SK-N-SH (cell line): ENCODE data around the gene NIPSNAP3A. TPM values are rescaled to one million over a fixed set of nuclear protein-coding genes. Genes with fewer than 3 reads are reported as not detected.

Source experiments
- CTCF ChIA-PET: fragments of 300-600, 350-600 bp; formaldehyde crosslinking; extraction: SDS; loops from one replicate; lab custom pipeline; 2021; lab: Yijun Ruan, JAX
- POLR2A ChIA-PET: fragments of 350-600 bp; sonication (Branson Sonifier 250); formaldehyde crosslinking; extraction: SDS; loops from one replicate; lab custom pipeline; 2020; ENCODE audit warnings: antibody characterized with exemption, inconsistent platforms; lab: Yijun Ruan, JAX
- DNase-seq: peaks from one replicate; pipeline ENCODE4 v3.0.0; 2012
- H2AFZ ChIP-seq: fragments of 200-600 bp; sonication (generic); 2 replicates; pipeline ENCODE4 v1.8.1; 2016; ENCODE audit warnings: antibody characterized with exemption, mild to moderate bottlenecking, low read depth
- H3F3A ChIP-seq: fragments of 200-600 bp; sonication (generic); replicated peaks from 2 replicates; pipeline ENCODE3; 2016; ENCODE audit warnings: antibody characterized with exemption, mild to moderate bottlenecking; ENCODE audit not compliant: insufficient read depth
- H3K27ac ChIP-seq, 2 experiments: fragments of 200-500 bp in 1 of 2; fragments of 200-600 bp in 1 of 2; sonication (Bioruptor generic) in 1 of 2; sonication (generic), shearing (Covaris generic) in 1 of 2; 2 replicates each; pipeline versions ENCODE4 v1.5.1 to v1.6.1; 2014 to 2016; ENCODE audit warnings: low read depth in 2 of 2, inconsistent platforms in 1 of 2, low read length in 1 of 2, mild to moderate bottlenecking in 1 of 2, mixed read lengths in 1 of 2
- H3K27me3 ChIP-seq: fragments of 200-600 bp; sonication (generic), shearing (Covaris generic); 2 replicates; pipeline ENCODE4 v1.6.1; 2016; ENCODE audit warnings: mixed run types; ENCODE audit not compliant: insufficient read depth
- H3K36me3 ChIP-seq, 2 experiments: fragments of 200-500 bp in 1 of 2; fragments of 200-600 bp in 1 of 2; sonication (Bioruptor generic) in 1 of 2; sonication (generic) in 1 of 2; replicated peaks in 1 of 2; 2 replicates each; pipeline versions ENCODE3 to v1.5.1; 2014 to 2016; ENCODE audit warnings: low read length in 1 of 2, mild to moderate bottlenecking in 1 of 2; ENCODE audit not compliant: insufficient read depth in 2 of 2, control insufficient read depth in 1 of 2
- H3K4me1 ChIP-seq, 2 experiments: fragments of 200-500 bp in 1 of 2; fragments of 200-600 bp in 1 of 2; sonication (Bioruptor generic) in 1 of 2; sonication (generic), shearing (Covaris generic) in 1 of 2; 2 replicates each; pipeline versions ENCODE4 v1.5.1 to v1.6.1; 2014 to 2016; ENCODE audit warnings: low read depth in 1 of 2, low read length in 1 of 2, mixed run types in 1 of 2; ENCODE audit not compliant: insufficient read depth in 2 of 2, control insufficient read depth in 1 of 2
- H3K4me2 ChIP-seq: fragments of 200-600 bp; sonication (generic), shearing (Covaris generic); 2 replicates; pipeline ENCODE4 v1.6.1; 2017; ENCODE audit warnings: mixed run types
- H3K4me3 ChIP-seq, 2 experiments: fragments of 200-500 bp in 1 of 2; fragments of 200-600 bp in 1 of 2; sonication (Bioruptor generic) in 1 of 2; sonication (generic), shearing (Covaris generic) in 1 of 2; 2 replicates each; pipeline versions ENCODE4 v1.5.1 to v1.8.1; 2014 to 2016; ENCODE audit warnings: low read depth in 2 of 2, inconsistent platforms in 1 of 2, low read length in 1 of 2, mild to moderate bottlenecking in 1 of 2, mixed read lengths in 1 of 2, moderate library complexity in 1 of 2
- H3K79me2 ChIP-seq: fragments of 200-600 bp; sonication (generic); 2 replicates; pipeline ENCODE4 v1.8.1; 2017; ENCODE audit warnings: mild to moderate bottlenecking; ENCODE audit not compliant: insufficient read depth
- H3K9ac ChIP-seq: fragments of 200-600 bp; sonication (generic); 2 replicates; pipeline ENCODE4 v1.6.1; 2017; ENCODE audit warnings: mixed run types
- H3K9me2 ChIP-seq: fragments of 200-600 bp; sonication (generic); 2 replicates; pipeline ENCODE4 v1.6.1; 2017; ENCODE audit warnings: mixed run types
- H3K9me3 ChIP-seq: fragments of 200-600 bp; sonication (generic); 2 replicates; pipeline ENCODE4 v1.6.1; 2017; ENCODE audit warnings: mixed run types, mild to moderate bottlenecking, moderate library complexity
- H4K20me1 ChIP-seq: fragments of 200-600 bp; sonication (generic); 2 replicates; pipeline ENCODE4 v1.6.1; 2017; ENCODE audit warnings: mild to moderate bottlenecking, mixed run types; ENCODE audit not compliant: insufficient read depth
- FOSL2 ChIP-seq: IDR thresholded peaks from 2 replicates; pipeline ENCODE4 v1.4.0; 2012; ENCODE audit warnings: low read depth, mild to moderate bottlenecking, moderate library complexity, borderline replicate concordance
- GABPA ChIP-seq: IDR thresholded peaks from 2 replicates; pipeline ENCODE4 v1.4.0; 2012; ENCODE audit warnings: low read depth, mild to moderate bottlenecking
- GATA2 ChIP-seq: sonication (generic); formaldehyde crosslinking; IDR thresholded peaks from 2 replicates; pipeline ENCODE4 v1.5.0; 2020; ENCODE audit warnings: mild to moderate bottlenecking, missing genetic modification reagents
- MEF2A ChIP-seq: IDR thresholded peaks from 2 replicates; pipeline ENCODE4 v1.4.0; 2012; ENCODE audit warnings: low read depth, borderline replicate concordance
- MXI1 ChIP-seq: IDR thresholded peaks from 2 replicates; pipeline ENCODE4 v1.6.1; 2012; ENCODE audit warnings: mild to moderate bottlenecking, low read depth, low read length, improper control_type of control experiment
- NFIC ChIP-seq: IDR thresholded peaks from 2 replicates; pipeline ENCODE4 v1.4.0; 2012; ENCODE audit warnings: borderline replicate concordance
- NRF1 ChIP-seq: IDR thresholded peaks from 2 replicates; pipeline ENCODE4 v1.6.1; 2012; ENCODE audit warnings: low read depth, mild to moderate bottlenecking, low read length
- RAD21 ChIP-seq: IDR thresholded peaks from 2 replicates; pipeline ENCODE4 v1.6.1; 2012; ENCODE audit warnings: mild to moderate bottlenecking, low read length
- RCOR1 ChIP-seq: fragments of 150-350 bp; IDR thresholded peaks from 2 replicates; pipeline ENCODE4 v1.6.1; 2017; ENCODE audit warnings: antibody characterized with exemption, low read length
- SIN3A ChIP-seq: IDR thresholded peaks from 2 replicates; pipeline ENCODE4 v1.6.1; 2012; ENCODE audit warnings: low read depth, mild to moderate bottlenecking, low read length, moderate library complexity, borderline replicate concordance
- SMC3 ChIP-seq: IDR thresholded peaks from 2 replicates; pipeline ENCODE4 v1.6.1; 2012; ENCODE audit warnings: low read depth, low read length, improper control_type of control experiment
- USF1 ChIP-seq: IDR thresholded peaks from 2 replicates; pipeline ENCODE4 v1.4.0; 2012; ENCODE audit warnings: low read depth, borderline replicate concordance
- YY1 ChIP-seq: IDR thresholded peaks from 2 replicates; pipeline ENCODE4 v1.4.0; 2012; ENCODE audit warnings: low read depth, mild to moderate bottlenecking
- WGBS: methylation state at CpG from one replicate; pipeline ENCODE4 v1.1.6; 2017; ENCODE audit warnings: low lambda C conversion rate; 5-methylcytosine and 5-hydroxymethylcytosine counted together
- polyA plus RNA-seq, 3 experiments: library from polyadenylated mRNA; depleted of rRNA; stranded (reverse); fragments of >200 nt; gene quantifications; 2 replicates each; pipeline ENCODE4 v1.2.3, GENCODE V29; 2012
- TF ChIP-seq, protein P1 (sequence below): fragments of 150-350 bp; IDR thresholded peaks from 2 replicates; pipeline ENCODE4 v1.6.1; 2017; ENCODE audit warnings: antibody characterized with exemption, low read length, low read depth, borderline replicate concordance
- TF ChIP-seq, protein P2 (sequence below): IDR thresholded peaks from 2 replicates; pipeline ENCODE4 v1.4.0; 2012; ENCODE audit warnings: low read depth, borderline replicate concordance
- TF ChIP-seq, protein P3 (sequence below): fragments of 200-600 bp; sonication (generic); IDR thresholded peaks from 2 replicates; pipeline ENCODE4 v1.6.1; 2017; ENCODE audit warnings: antibody characterized with exemption, mild to moderate bottlenecking, moderate library complexity
- TF ChIP-seq, protein P4 (sequence below): IDR thresholded peaks from 2 replicates; pipeline ENCODE4 v1.6.1; 2012; ENCODE audit warnings: mild to moderate bottlenecking, low read depth, low read length, moderate library complexity

The NIPSNAP3A gene
- polyA plus RNA-seq, 1 of the 3 experiments (the other 2 are of a cell fraction) = 29.2 TPM

DNA sequence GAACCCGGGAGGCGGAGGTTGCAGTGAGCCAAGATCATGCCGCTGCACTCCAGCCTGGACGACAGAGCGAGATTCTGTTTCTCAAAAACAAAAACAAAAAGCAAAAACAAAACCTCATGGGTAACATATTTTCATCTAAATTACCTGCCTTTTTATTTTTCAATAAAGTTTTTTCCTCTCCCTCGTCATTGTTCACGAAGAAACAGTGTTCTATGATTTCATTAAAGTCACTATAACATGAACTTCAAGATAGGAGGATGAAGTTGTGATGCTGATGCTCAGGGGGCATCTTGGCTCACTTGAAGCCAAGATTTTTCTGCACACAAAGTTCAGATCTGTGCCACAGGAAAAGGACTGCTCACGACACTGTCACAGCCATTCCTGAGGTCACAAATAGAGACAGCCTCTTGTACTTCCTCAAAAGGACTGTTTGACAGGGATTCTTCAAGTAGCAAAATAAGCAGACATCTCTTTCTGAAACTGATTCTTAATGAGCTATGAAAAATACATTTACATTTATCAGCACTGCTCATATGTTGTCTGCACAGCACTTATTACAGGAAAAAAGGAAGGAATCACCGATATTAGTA is 32.6 kb downstream of the NIPSNAP3A start:
- Histone ChIP-seq H3K9me3 (no peaks in the 10 kb centered on the region), H3K4me2 (no peak overlapping the region), H4K20me1 (no peaks in the 10 kb centered on the region), H3K9ac (no peak overlapping the region), H3K27me3 (no peaks in the 10 kb centered on the region), H3K79me2 (no peaks in the 10 kb centered on the region), H3K4me3 (no peak overlapping the region), H3K27ac (no peak overlapping the region), H3K4me1 (no peaks in the 10 kb centered on the region; a peak in 1 of 4 replicates), H3F3A (no peaks in the 10 kb centered on the region), H3K9me2 (no peaks in the 10 kb centered on the region), H2AFZ (no peak overlapping the region), H3K36me3 (peaks cover 3 to 14% of the 10 kb centered on the region in 2 experiments)
- DNase-seq = no peak
- TF ChIP-seq SIN3A = no peak
- TF ChIP-seq NRF1 = no peak
- TF ChIP-seq, protein P1, sequence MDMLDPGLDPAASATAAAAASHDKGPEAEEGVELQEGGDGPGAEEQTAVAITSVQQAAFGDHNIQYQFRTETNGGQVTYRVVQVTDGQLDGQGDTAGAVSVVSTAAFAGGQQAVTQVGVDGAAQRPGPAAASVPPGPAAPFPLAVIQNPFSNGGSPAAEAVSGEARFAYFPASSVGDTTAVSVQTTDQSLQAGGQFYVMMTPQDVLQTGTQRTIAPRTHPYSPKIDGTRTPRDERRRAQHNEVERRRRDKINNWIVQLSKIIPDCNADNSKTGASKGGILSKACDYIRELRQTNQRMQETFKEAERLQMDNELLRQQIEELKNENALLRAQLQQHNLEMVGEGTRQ = no peak
- TF ChIP-seq, protein P2, sequence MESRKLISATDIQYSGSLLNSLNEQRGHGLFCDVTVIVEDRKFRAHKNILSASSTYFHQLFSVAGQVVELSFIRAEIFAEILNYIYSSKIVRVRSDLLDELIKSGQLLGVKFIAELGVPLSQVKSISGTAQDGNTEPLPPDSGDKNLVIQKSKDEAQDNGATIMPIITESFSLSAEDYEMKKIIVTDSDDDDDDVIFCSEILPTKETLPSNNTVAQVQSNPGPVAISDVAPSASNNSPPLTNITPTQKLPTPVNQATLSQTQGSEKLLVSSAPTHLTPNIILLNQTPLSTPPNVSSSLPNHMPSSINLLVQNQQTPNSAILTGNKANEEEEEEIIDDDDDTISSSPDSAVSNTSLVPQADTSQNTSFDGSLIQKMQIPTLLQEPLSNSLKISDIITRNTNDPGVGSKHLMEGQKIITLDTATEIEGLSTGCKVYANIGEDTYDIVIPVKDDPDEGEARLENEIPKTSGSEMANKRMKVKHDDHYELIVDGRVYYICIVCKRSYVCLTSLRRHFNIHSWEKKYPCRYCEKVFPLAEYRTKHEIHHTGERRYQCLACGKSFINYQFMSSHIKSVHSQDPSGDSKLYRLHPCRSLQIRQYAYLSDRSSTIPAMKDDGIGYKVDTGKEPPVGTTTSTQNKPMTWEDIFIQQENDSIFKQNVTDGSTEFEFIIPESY = no peak
- no peak for TF ChIP-seq GATA2
- TF ChIP-seq NFIC = no peak
- TF ChIP-seq SMC3 = no peak
- no peak for TF ChIP-seq FOSL2
- no peak for TF ChIP-seq MXI1
- TF ChIP-seq USF1 = no peak
- CTCF ChIA-PET = interaction anchor here (0.6 to 2.4 kb wide), 25 partner anchors 8 to 635 kb away, joined by 3 to 31 read pairs (median 4); partner anchors contain the start of gene ABCA1
- POLR2A ChIA-PET = no interaction called here
- 90% methylated on average over 9 of the region's 9 CpGs for WGBS

DNA sequence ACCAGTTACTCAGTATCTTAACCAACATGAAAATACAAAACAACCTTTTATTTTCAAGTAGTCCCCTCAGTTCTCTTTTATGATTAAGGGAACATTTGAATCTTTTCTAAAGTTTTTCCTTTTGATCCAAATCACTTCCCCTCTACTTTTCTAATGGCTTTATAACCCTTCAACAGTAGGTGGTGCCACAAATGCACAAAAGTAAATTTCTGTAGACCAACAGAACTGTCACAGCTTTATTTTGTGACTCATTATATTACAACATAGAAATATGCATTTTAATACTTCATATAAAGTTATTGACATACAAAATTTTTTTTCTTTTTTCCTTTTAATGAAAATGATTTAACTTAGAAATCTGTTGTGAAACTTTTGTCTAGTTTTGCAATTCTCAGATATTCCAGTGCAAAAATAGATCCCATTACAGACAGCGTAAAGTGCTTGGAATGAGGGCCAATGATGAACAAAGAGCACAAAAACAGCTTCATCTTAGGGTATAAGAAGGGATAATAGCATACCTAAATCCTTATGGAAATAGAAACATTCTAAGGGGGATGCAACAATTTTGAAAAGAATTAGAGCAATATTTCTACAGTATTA is 33.4 kb downstream of the NIPSNAP3A start:
- H3K9me3 ChIP-seq = no peaks in the 10 kb centered on the region
- no peak overlapping the region for H3K27ac ChIP-seq
- no peak overlapping the region for H3K4me2 ChIP-seq
- no peaks in the 10 kb centered on the region for H3K79me2 ChIP-seq
- peaks cover 3 to 23% of the 10 kb centered on the region in 2 experiments for H3K36me3 ChIP-seq
- no peaks in the 10 kb centered on the region for H3K27me3 ChIP-seq
- H2AFZ ChIP-seq = no peak overlapping the region
- WGBS = 98% methylated on average over 1 of the region's 1 CpG
- no peaks in the 10 kb centered on the region for H3K9me2 ChIP-seq
- H3F3A ChIP-seq = no peaks in the 10 kb centered on the region
- POLR2A ChIA-PET = no interaction called here
- no peaks in the 10 kb centered on the region; a peak in 1 of 4 replicates for H3K4me1 ChIP-seq
- no peak overlapping the region for H3K9ac ChIP-seq
- H3K4me3 ChIP-seq = no peak overlapping the region
- CTCF ChIA-PET = interaction anchor here (0.6 to 2.4 kb wide), 28 partner anchors 9 to 652 kb away, joined by 3 to 31 read pairs (median 4); no protein-coding TSS in a partner anchor
- H4K20me1 ChIP-seq = no peaks in the 10 kb centered on the region
- no peak for DNase-seq
- TF ChIP-seq RCOR1 (no peak), MEF2A (no peak), GABPA (no peak), YY1 (no peak), RAD21 (peak; percentile 87), SMC3 (peak; percentile 59), GATA2 (no peak)
- TF ChIP-seq, protein P3, sequence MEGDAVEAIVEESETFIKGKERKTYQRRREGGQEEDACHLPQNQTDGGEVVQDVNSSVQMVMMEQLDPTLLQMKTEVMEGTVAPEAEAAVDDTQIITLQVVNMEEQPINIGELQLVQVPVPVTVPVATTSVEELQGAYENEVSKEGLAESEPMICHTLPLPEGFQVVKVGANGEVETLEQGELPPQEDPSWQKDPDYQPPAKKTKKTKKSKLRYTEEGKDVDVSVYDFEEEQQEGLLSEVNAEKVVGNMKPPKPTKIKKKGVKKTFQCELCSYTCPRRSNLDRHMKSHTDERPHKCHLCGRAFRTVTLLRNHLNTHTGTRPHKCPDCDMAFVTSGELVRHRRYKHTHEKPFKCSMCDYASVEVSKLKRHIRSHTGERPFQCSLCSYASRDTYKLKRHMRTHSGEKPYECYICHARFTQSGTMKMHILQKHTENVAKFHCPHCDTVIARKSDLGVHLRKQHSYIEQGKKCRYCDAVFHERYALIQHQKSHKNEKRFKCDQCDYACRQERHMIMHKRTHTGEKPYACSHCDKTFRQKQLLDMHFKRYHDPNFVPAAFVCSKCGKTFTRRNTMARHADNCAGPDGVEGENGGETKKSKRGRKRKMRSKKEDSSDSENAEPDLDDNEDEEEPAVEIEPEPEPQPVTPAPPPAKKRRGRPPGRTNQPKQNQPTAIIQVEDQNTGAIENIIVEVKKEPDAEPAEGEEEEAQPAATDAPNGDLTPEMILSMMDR = peak; percentile 77
- TF ChIP-seq, protein P4, sequence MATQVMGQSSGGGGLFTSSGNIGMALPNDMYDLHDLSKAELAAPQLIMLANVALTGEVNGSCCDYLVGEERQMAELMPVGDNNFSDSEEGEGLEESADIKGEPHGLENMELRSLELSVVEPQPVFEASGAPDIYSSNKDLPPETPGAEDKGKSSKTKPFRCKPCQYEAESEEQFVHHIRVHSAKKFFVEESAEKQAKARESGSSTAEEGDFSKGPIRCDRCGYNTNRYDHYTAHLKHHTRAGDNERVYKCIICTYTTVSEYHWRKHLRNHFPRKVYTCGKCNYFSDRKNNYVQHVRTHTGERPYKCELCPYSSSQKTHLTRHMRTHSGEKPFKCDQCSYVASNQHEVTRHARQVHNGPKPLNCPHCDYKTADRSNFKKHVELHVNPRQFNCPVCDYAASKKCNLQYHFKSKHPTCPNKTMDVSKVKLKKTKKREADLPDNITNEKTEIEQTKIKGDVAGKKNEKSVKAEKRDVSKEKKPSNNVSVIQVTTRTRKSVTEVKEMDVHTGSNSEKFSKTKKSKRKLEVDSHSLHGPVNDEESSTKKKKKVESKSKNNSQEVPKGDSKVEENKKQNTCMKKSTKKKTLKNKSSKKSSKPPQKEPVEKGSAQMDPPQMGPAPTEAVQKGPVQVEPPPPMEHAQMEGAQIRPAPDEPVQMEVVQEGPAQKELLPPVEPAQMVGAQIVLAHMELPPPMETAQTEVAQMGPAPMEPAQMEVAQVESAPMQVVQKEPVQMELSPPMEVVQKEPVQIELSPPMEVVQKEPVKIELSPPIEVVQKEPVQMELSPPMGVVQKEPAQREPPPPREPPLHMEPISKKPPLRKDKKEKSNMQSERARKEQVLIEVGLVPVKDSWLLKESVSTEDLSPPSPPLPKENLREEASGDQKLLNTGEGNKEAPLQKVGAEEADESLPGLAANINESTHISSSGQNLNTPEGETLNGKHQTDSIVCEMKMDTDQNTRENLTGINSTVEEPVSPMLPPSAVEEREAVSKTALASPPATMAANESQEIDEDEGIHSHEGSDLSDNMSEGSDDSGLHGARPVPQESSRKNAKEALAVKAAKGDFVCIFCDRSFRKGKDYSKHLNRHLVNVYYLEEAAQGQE = no peak
